ENCODE data around the gene HMGA1. TPM values are rescaled to one million over a fixed set of nuclear protein-coding genes. Genes with fewer than 3 reads are reported as not detected.

HMGA1 gene
- total RNA-seq, 4 donors from 2014 or later = 0.51 to 24.4 (median 13.5) TPM

DNA sequence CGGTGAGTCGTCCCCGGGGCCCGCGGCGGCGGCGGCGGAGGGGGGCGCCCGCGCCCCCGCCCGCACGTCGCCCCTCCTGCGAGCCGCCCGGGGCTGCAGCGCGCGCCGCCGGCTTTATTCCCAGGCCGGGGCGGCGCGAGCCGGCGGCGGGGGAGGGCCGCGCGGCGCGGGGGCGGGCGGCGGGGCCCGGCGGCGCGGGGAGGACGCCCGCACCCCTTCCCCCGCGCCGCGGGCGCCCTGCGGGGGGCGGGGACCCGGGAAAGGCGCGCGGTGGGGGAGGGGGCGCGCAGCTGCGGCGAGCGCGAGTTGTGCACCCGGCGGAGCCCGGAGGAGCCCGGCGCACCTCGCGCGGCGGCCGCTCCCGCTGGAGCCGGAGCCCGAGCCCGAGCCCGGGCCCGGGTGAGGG, 646 bp downstream of the HMGA1 start:
- H3K9me3 ChIP-seq = no peaks in the 10 kb centered on the region
- TF ChIP-seq, protein P1, sequence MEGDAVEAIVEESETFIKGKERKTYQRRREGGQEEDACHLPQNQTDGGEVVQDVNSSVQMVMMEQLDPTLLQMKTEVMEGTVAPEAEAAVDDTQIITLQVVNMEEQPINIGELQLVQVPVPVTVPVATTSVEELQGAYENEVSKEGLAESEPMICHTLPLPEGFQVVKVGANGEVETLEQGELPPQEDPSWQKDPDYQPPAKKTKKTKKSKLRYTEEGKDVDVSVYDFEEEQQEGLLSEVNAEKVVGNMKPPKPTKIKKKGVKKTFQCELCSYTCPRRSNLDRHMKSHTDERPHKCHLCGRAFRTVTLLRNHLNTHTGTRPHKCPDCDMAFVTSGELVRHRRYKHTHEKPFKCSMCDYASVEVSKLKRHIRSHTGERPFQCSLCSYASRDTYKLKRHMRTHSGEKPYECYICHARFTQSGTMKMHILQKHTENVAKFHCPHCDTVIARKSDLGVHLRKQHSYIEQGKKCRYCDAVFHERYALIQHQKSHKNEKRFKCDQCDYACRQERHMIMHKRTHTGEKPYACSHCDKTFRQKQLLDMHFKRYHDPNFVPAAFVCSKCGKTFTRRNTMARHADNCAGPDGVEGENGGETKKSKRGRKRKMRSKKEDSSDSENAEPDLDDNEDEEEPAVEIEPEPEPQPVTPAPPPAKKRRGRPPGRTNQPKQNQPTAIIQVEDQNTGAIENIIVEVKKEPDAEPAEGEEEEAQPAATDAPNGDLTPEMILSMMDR (IDR thresholded peaks at IDR 0.05) = peak in 1 of 4 experiments; percentile 1
- TF ChIP-seq POLR2A (IDR thresholded peaks at IDR 0.05) = no peak
- intact Hi-C loops (cut with DNase I; ENCODE audit: low total_unique reads) = no loop called here
- DNase-seq = peak in 1 of 2 donors; percentile 31
- H3K27me3 ChIP-seq = no peaks in the 10 kb centered on the region
- H3K4me1 ChIP-seq = peaks cover 0 to 6% of the 10 kb centered on the region in 2 donors
- peak overlapping the region; percentile 84 to 87 for H3K27ac ChIP-seq
- peak overlapping the region; percentile 61 to 64 for H3K4me3 ChIP-seq
- no peaks in the 10 kb centered on the region for H3K36me3 ChIP-seq

DNA sequence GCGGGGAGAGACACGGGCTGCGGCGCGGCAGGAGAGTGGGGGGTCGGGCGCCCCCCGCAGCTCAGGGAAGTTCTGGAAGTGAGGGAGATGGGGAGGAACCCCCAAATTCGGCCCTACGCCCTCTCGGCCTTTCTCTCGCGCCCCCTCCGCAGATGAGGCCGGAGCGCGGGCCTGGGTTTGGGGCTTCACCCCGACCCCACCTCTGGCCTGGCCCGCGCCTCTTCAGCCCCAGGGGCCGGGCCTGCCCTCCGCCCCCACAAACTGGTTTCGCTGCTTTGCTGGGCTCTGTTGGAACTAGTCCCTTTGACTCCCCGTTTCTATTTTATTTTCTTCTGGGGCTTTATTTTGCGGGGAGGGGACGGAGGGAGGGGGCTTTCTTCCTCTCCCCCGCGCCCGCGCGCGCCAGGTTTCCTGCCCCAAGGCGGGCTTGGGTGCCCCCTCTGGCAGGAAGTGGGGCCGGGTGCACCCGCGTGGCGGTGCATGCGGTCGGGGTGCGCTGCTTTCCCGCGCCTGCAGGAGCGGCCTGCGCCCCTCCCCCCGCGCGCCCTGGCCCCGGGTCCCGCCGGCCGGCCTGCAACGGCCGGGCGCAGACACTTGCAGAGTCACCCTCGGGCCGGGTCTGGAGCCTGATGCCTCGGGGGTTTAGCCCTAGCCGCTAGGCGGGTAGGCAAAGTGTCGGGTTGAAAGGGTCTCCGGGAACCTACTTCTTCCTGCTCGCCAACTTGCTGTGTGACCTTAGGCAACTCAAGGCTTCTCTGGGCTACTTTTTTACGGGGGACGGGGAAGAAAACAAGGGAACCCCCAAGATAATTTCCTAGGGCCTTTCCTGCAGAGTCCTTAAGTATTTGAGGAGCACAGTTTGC, 1.3 kb downstream of the HMGA1 start:
- H3K36me3 ChIP-seq = no peaks in the 10 kb centered on the region
- TF ChIP-seq, protein P1 (IDR thresholded peaks at IDR 0.05) = peak in 1 of 4 experiments; percentile 44
- TF ChIP-seq POLR2A (IDR thresholded peaks at IDR 0.05) = no peak
- H3K4me3 ChIP-seq = peak overlapping the region; percentile 38 to 47
- H3K4me1 ChIP-seq = peaks cover 0 to 6% of the 10 kb centered on the region in 2 donors
- peak overlapping the region; percentile 45 to 87 for H3K27ac ChIP-seq
- no peaks in the 10 kb centered on the region for H3K9me3 ChIP-seq
- DNase-seq = peak in 1 of 2 donors; percentile 35
- intact Hi-C loops (cut with DNase I; ENCODE audit: low total_unique reads) = no loop called here
- no peaks in the 10 kb centered on the region for H3K27me3 ChIP-seq

DNA sequence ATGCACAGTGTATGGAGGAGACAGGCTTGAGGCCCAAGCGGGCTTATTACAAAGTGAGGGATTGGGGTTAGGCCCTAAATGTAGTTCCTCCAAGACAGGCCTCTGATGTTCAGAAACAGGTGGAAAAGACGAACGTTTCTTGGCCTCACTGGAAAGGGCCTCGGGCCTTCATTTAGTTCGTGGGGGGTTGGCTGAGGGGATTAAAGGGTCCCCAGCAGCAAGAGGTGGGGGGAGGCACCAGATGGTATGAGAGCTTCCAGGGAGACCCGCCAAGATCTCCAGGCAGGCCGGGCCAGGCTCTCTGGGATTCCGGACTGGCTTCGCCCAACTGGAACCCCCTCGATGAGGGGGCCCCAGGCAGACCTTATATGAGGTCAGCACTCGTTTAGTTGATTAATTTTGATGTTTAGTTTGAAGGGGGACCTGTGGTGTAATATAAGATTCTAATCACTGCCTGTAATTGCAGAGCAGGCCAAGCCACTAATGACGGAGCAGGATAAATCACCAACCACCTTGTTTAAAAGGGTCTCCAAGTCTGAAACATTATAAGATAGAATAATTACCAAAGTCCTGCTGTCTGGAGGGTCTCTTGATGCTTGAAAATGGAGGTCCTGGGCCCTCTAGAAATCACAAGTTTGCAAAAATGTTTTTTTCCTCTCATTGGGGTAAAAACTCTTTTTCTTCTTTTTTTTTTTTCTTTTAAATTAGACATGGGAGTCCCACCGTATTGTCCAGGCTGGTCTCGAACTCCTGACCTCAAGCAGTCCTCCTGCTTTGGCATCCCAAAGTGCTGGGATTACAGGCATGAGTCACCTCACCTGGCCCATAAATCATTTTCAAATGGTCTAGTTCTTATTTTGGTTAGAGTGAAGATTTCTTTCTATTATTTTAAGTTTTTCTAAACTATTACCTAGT, 2.2 kb downstream of the HMGA1 start:
- no peak overlapping the region for H3K4me3 ChIP-seq
- TF ChIP-seq, protein P1 (IDR thresholded peaks at IDR 0.05) = no peak
- TF ChIP-seq POLR2A (IDR thresholded peaks at IDR 0.05) = no peak
- intact Hi-C loops (cut with DNase I; ENCODE audit: low total_unique reads) = no loop called here
- no peaks in the 10 kb centered on the region for H3K36me3 ChIP-seq
- no peak for DNase-seq
- H3K27ac ChIP-seq = no peak overlapping the region
- no peaks in the 10 kb centered on the region for H3K9me3 ChIP-seq
- no peaks in the 10 kb centered on the region for H3K27me3 ChIP-seq
- H3K4me1 ChIP-seq = peaks cover under 1 to 6% of the 10 kb centered on the region in 2 donors

DNA sequence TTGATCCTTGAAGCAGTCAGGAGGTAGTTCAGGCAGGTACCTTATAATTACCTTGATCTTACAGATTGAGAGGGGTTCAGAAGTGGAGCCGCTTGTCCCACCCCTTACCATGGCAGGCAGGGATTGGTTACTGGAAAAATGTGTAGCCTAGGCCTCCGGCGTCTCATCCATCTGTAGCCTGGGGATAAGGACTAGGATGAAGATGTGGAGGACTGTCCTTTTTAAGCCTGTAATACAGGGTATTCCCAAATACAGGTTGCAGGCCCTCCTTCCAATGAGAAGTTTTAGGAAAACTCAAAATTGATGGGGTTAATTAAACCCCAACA, 2.8 kb downstream of the HMGA1 start:
- H3K27ac ChIP-seq = no peak overlapping the region
- no peak for DNase-seq
- intact Hi-C loops (cut with DNase I; ENCODE audit: low total_unique reads) = no loop called here
- H3K9me3 ChIP-seq = no peaks in the 10 kb centered on the region
- no peaks in the 10 kb centered on the region for H3K27me3 ChIP-seq
- H3K36me3 ChIP-seq = no peaks in the 10 kb centered on the region
- TF ChIP-seq, protein P1 (IDR thresholded peaks at IDR 0.05) = no peak
- no peak for TF ChIP-seq POLR2A (IDR thresholded peaks at IDR 0.05)
- no peak overlapping the region for H3K4me3 ChIP-seq
- peaks cover 6 to 10% of the 10 kb centered on the region in 2 donors for H3K4me1 ChIP-seq

Measured in uterus (tissue), 4 donors.